Measurements from ENCODE around the gene ECPAS.

- TF ChIP-seq CTCF (IDR thresholded peaks at IDR 0.05; ENCODE audit: poor library complexity) (no peak), EZH2 (IDR thresholded peaks at IDR 0.05; ENCODE audit: borderline replicate concordance) (no peak)
These were observed 27.7 kb downstream of the ECPAS start for GRCh38 chr9:111456529-111456928.
